Stimulated activated CD4-positive, alpha-beta T cell treated with anti-CD3 and anti-CD28 coated beads, Interleukin-1b, Interleukin-23, amount 100 ng/mL, for 24 hours (primary cell): ENCODE data around the gene MT1HL1.
"Not testable (repeated sequence)": the region's sequence is repeated elsewhere in the genome, so short reads cannot be mapped to it uniquely, and the experiment has no call there.

ENCODE experiments used
- DNase-seq, 4 experiments: peaks; one replicate each; pipeline ENCODE4 v3.0.0-alpha.2; 2020; ENCODE audit warnings: low read depth in 4 of 4, low spot score in 1 of 4

Gene MT1HL1

DNA sequence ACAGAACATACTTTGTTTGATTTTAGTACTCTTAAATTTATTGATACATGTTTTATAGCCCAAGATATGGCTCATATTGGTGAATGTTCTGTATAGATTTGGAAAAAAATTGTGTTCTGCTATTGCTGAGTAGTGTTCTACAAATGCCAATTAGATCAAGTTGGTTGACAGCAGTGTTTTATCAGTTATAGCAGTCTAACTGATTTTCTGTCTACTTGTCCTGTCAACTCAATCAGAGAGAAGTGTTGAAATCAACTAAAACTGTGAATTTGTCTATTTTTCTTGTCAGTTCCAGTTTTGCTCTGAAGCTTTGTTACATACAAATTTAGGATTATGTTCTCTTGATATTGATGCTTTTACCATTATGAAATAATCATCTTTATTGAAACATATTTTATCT, 14.7 kb upstream of the MT1HL1 start:
- DNase-seq = no peak

GRCh38 chr1:237016626-237017025, 12.4 kb upstream of the MT1HL1 start:
- no peak for DNase-seq

DNA sequence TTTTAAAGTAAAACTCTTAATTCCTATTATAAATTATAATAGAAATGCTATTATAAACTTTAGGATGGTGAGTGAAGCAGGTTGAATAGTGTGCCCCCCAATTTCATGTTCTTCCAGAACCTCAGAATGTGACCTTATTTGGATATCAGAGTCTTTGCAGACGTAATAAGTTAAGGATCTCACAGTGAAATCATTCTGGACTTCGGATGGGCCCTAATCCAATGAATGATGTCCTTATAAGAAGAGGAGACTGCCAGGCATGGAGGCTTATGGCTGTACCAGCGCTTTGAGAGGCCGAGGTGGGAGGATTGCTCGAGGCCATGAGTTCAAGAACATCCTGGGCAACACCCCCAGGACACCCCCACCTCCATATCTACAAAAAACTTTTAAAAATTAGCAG, 9.4 kb upstream of the MT1HL1 start:
- no peak for DNase-seq

DNA sequence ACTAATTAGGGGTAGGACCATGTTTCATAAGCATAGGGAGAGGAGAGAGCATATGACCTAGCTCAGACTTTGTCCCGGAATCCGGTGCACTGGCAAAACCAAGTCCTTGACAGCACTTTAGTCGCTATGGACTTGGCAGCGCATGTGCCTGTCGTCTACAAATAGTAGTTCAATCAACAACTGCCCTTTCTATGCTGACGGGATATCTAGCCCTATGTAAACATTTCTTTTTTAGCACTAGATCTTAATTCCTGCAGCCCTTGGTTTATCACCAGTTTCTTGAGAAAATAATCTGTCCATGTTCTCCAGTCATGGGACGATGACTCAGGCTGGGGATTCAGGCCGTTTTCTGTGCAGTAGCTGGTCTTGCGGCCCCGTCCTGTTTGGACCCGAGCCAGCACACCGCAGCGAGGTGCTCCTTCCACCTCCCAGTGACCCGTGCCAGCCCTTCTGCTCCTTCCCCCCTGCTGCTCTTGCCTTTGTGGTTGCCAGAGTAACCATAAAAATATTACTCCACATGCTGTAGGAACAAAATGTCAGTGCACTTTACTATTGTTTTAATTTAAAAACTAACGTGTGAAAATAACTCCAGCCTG, 8.6 kb upstream of the MT1HL1 start:
- no peak for DNase-seq

DNA sequence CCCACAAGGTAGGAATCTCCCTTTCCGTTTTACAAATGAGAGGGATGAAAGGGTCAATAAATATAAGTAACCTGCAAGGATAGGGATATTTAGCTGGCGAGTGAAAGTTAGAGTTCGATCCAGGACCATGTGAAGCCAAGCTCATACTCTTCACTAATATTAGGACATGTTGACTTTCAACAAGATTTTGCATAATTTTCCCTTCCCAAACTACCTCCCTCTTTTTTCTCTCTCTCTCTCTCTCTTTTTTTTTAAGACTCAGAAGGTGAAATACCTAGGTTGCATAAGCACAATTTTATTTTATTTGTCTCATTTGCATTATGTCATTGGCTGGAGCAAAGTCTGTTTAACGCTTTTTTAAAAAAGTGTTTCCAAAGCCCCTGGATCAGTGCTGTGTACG, 8.1 kb upstream of the MT1HL1 start:
- no peak for DNase-seq

DNA sequence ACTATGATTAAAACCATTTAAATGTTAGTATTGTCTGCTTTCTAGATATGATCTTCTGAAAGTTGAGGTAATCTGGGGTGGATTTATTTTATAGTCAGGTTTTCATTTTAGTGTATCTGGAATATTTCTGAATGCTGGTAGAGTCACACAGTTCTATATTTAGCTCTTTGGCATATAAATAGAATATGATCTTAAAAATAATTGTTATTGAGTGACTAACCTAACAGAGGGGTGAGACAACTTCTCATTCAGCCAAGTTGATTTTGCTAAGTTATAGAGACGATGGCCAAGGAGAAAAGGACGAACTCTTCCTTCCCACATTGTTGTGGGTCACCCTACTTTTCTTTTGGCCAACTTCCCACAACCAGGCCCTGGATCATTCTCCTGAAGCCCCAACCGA, 7.2 kb upstream of the MT1HL1 start:
- no peak for DNase-seq

DNA sequence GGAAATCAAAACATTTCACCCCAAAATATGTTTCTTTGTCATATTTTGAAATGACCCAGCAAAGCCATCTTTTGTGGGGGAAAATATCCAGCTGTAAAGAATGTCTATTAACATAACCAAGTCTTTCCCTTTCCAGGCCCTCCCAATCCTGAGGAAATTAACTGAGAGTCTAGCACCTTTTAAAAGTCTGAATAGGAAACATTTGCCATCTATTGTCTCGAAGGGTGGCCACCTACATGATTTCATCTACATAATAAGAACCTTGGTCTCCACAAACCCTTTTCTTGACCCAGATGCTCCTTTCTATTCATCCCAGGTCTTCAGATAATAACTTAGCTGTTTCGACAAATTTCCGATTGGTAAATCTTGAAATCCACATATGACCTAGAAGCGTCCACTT, 5.4 kb upstream of the MT1HL1 start:
- DNase-seq = no peak

DNA sequence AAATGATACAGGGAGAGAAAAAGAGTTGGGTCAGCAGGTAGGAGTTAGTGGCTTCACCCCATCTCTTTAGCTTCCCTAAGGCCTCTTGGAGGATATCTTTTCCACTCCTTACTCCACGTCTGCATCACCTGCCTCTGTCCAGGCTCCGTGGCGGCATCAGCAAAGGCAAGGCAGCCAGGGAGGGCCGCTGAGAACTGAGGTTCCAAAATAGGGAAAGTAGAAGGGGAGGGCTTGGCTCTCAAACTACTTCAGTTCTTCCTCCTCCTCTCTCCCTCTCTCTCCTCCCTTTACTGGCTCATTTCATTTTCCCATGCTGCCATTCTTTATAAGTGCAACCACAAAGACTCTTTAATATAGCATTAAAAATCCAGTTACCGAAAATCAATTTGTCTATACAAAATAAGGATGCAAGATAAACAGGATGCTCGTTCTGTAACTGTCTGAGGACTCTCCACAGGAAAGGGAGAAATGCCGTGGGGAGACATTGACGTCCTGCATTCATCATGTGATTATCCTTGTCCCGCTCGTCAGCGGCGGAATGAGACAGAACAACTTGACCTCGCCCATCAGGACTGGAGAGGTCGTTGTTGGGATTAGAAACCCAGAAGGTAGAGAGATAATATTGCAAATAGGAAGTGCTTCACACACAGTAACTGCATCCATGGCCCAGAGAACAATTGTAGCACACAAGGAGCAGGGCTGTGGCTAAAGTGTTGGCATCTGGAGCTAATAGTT, 3.1 kb upstream of the MT1HL1 start:
- DNase-seq = no peak

DNA sequence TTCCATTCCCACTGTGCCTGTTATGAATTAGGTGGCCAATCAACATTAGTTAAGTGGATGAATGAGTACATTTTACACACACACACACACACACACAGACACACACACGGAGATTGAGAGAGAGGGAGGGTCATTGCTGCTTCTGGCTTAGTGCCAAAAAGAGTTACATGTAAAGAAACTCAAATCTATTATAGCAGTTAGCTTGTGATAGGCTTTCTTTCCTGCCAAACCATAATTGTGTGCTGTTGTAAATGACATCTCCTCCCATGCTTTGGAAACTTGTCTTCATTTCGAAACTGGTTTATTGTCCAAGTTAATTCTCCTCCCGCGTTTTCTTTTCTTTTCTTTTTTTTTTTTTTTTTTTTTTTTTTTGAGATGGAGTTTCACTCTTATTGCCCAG, 1.4 kb upstream of the MT1HL1 start:
- no peak for DNase-seq

DNA sequence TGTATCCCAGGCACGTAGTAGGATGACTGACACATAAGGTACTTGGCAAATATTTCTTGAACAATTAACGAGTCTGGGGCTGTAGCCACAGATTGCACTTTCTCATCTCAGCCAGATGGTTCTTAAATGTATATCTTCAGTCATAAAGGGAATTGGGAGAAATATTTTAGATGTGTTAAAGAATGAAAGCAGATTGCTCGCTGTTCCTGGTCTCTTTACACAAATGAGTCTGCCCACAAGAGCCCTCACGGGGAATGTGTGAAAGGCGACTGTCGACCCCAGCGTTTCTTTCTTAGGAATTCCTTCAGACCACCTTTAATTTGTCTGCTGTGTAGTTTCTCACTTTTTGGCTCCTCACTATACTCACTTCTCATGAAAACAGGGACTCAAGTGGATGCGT, 725 bp downstream of the MT1HL1 start:
- no peak for DNase-seq

GRCh38 chr1:237000191-237000590, 4.0 kb downstream of the MT1HL1 start:
- no peak for DNase-seq

- no peak for DNase-seq
Observed at GRCh38 chr1:236998546-236998945, 5.7 kb downstream of the MT1HL1 start.

GRCh38 chr1:236997882-236998281, 6.4 kb downstream of the MT1HL1 start:
- no peak for DNase-seq

DNA sequence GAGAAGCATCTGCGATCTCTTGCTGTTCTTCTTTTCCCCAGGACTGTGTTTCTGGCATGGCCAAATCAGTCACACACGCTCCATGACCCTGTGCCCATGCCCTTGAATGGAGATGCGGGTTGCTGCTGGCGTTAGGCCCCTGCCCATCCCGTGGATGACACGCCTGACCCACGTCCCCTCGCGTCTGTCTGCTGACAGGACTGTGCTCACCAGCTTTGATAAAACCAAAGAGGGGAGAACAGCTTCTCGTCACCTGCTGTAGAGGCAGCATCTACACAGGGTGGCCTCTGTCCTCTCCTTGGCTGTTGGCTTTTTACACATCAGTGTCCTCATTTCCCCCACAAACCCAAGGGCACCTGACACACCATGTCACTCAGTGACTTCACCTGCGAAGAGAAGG, 6.9 kb downstream of the MT1HL1 start:
- DNase-seq = no peak

DNA sequence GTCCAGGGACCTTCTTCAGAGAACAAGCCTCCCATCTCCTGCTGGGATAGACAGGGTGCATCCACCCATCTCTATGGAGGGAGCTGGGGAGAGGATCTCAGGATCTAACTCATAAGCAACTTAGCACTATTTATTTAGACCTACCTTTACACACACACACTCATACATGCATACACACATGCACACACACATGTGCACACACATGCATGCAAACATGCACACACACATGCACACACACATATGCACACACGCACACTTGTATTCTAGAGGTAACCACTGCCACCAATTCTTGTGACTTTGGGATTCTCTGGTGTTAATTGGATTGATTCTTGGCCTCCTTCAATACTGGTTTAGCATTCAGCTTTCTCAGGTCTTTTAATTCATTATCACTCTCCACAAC, 9.8 kb downstream of the MT1HL1 start:
- no peak for DNase-seq

- DNase-seq = no peak
Observed at GRCh38 chr1:236992449-236992848, 11.8 kb downstream of the MT1HL1 start.

- no peak for DNase-seq
Observed at GRCh38 chr1:236990052-236990445, 14.2 kb downstream of the MT1HL1 start.

DNA sequence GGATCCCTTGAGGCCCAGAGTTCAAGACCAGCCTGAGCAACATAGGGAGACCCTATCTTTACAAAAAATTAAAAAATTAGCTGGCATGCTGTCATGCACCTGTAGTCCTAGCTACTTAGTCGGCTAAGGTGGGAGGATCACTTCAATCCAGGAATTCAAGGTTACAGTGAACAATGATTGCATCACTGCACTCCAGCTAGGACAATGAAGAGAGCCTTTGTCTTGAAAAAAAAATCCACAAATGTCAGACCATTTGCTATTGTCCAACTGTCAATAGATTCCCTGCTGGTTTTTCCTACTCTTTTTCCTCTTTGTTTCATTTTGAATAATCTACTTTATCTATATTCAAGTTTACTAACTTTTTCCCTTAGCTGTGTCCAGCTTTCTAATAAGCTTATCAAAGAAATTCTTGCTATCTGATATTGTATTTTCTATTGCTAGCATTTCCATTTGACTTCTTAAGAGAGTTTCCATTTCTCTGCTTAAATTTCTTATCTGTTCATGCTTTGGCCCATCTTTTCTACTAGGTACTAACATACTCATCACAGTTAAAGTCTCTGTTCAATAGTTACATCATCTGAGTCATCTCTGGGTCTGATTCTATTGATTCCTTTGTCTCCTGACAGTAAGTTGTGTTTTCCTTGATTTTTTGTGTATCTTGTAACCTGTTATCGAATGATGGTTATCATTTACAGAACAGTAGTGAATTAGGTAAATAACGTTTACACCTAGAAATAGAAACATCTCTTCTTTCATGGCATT, 14.8 kb downstream of the MT1HL1 start:
- DNase-seq = no peak

DNA sequence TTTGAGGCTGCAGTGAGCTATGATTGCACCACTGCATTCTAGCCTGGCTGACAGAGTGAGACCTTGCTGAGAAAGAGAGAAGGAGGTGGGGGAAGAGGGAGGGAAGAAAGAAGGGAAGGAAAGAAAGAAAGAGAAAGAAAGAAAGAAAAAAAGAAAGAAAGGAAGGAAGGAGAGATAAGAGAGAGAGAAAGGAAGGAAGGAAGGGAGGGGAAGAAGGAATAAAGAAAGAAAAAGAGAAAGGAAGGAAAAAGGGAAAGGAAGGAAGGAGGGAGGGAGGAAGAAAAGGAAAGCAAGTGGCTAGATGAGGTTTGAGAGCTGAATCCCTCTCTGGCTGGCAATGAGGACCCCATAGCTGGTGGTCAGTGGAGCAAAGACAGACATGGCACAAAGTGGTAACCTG, 20.4 kb downstream of the MT1HL1 start:
- DNase-seq = no peak

DNA sequence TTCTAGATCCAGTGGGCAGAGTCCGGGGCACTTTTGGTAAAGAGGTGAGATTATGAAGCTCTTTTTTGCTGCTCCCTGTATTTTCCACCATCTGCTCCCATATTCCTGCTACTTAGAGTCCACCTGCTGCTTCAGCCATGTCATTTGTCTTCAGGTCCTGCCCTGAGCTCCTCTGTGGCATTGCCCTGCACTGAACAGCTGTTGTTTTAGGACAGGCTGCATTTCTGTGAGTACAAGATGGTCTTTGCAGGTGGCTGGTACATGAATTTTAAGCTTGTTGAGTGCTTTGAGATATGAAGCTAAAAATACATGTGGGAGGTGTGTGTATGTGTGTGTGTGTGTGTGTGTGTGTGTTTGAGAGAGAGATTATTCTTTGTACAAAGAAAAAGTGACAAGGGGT, 21.9 kb downstream of the MT1HL1 start:
- no peak for DNase-seq

- not testable (repeated sequence) for DNase-seq
Observed at GRCh38 chr1:236981431-236981830, 22.8 kb downstream of the MT1HL1 start.

DNA sequence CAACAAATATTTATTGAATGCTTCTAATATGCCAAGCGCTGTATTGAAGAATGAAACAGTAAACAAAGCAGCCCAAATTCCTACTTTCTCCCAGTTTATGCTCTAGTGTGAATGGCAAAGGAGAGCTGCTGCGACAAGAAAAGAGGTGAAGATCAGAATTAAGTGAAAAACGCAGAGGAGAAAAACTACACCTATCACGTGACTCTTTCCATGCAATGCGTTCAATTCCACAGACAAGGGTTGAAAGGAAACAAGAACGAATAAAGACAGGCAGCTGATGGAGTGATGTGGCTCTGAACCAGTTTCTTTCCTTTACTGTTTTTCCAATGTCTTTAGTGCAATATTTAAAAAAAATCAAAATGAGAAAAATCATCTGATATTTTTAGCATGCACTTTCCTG, 23.6 kb downstream of the MT1HL1 start:
- no peak for DNase-seq
